ENCODE results near the gene FLOT2.

DNA sequence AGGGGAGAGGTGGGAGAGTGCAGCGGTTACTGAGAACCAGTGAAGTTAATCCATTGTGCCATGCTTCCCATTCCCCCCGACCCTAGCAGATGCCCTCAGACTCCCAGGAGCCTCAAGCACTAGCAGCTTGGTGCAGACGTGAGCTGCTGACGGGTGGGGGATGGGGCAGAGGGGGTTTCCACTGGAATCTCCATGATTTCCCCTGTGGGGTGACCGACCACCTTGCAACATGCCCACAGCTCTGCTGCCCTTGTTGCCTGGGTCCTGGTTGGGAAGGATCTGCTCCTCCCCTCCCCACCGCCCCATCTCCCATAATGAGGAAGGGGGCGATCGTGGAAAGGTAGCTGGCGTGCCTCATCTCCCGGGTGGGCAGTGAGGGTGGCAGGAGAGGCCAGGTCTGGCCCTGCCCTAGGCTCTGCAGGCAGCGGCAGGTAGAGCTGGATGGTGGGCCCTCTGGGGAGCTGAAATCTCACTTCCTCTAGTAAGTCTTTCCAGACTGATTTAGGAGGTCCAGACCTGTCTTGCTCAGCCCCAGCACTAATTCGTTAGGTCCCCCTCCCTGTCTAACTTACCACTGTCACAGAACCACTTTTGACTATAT is 9.6 kb downstream of the FLOT2 start:
- TF ChIP-seq GATA2 (IDR thresholded peaks at IDR 0.05; ENCODE audit: low read depth, low read length): no peak
- TF ChIP-seq GATA3 (IDR thresholded peaks at IDR 0.05; ENCODE audit: low read depth, low read length): no peak
